Activated CD4-positive, alpha-beta T cell treated with anti-CD3 and anti-CD28 coated beads, Interleukin-2, amount 50 U/mL, for 16 hours (primary cell): ENCODE data around the gene DGKA.
"Not testable (repeated sequence)": the region's sequence is repeated elsewhere in the genome, so short reads cannot be mapped to it uniquely, and the experiment has no call there.

Experiments used
- DNase-seq: peaks from one replicate; pipeline ENCODE4 v3.0.0-alpha.2; 2020

The DGKA gene

GRCh38 chr12:55999999-56000540 is 69.1 kb downstream of the DGKA start:
- DNase-seq: not testable (repeated sequence)

- DNase-seq: no peak
Observed at GRCh38 chr12:56001487-56002100, 70.6 kb downstream of the DGKA start.

- DNase-seq: not testable (repeated sequence)
Observed at GRCh38 chr12:56003376-56003775, 72.4 kb downstream of the DGKA start.
